Measurements from ENCODE around the gene TM7SF2.

DNA sequence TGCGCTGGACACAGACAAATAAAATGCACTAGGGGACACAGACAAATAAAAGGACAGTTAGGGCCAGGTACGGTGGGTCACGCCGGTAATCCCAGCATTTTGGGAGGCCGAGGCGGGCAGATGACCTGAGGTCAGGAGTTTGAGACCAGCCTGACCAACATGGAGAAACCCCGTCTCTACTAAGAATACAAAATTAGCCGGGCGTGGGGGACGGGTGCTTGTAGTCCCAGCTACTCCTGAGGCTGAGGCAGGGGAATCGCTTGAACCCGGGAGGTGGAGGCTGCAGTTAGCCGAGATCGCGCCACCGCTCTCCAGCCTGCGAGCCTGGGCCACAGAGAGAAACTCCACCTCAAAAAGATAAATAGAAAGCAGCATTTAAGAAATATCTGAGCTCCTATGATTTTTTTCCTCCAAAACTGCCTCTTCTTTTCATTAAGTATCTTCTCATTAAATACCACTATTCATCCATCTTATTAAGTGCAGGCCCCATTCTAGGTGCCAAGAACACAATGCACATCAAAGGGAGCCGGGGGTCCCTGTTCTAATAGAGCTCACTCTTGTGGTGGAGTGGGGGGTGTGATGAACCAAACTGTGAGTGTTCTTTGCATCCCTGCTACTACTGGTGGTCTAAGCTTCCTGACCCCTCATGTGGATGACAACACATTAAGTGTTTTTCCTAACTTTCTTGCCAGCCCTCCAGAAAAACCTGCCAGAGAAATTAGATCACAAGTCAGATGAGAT lies 6.6 kb downstream of the TM7SF2 start:
- TF ChIP-seq, protein P1, sequence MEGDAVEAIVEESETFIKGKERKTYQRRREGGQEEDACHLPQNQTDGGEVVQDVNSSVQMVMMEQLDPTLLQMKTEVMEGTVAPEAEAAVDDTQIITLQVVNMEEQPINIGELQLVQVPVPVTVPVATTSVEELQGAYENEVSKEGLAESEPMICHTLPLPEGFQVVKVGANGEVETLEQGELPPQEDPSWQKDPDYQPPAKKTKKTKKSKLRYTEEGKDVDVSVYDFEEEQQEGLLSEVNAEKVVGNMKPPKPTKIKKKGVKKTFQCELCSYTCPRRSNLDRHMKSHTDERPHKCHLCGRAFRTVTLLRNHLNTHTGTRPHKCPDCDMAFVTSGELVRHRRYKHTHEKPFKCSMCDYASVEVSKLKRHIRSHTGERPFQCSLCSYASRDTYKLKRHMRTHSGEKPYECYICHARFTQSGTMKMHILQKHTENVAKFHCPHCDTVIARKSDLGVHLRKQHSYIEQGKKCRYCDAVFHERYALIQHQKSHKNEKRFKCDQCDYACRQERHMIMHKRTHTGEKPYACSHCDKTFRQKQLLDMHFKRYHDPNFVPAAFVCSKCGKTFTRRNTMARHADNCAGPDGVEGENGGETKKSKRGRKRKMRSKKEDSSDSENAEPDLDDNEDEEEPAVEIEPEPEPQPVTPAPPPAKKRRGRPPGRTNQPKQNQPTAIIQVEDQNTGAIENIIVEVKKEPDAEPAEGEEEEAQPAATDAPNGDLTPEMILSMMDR (conservative IDR thresholded peaks at IDR 0.05; ENCODE audit: low read length), result no peak
- no peak for TF ChIP-seq EZH2phosphoT487 (IDR thresholded peaks at IDR 0.05; ENCODE audit: borderline replicate concordance)
